ENCODE data around the gene H2AZ2. TPM values are rescaled to one million over a fixed set of nuclear protein-coding genes. Genes with fewer than 3 reads are reported as not detected.

The H2AZ2 gene
- total RNA-seq, 1 donor from 2014 or later: 105 TPM

DNA sequence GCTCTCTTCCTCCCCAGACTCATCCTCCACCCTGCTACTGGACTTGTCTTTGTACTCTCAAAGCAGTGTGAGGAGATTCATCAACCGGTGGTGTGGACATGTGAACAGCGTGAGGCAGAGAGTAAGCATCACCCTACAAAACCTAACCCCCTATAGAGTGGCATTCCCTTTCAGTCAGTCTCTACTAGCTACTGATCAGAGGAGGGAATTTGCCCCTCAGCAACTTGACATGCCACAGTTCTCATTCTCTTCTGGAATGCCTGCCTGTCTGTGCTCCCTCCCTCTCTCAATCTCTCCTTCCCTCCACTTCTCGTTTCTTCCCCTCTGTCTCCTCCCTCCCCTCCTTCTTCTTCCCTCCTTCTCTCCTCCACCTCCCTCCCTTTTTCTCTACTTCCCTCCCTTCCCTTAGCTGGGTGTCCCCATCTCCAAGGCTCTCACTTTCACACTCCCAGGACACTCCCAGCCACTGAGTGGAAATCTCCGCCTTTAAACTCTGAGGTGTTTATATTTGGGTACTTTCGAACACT, 24.6 kb downstream of the H2AZ2 start:
- Mint-ChIP-seq H3K27me3 (ENCODE audit: low read depth, unreplicated experiment) (no peaks in the 10 kb centered on the region), H3K27ac (ENCODE audit: unreplicated experiment) (no peak overlapping the region), H3K9me3 (ENCODE audit: unreplicated experiment) (no peaks in the 10 kb centered on the region), H3K36me3 (ENCODE audit: low read depth, unreplicated experiment) (peaks cover 9% of the 10 kb centered on the region), H3K4me1 (ENCODE audit: low read depth, unreplicated experiment) (peaks cover 14% of the 10 kb centered on the region), H3K4me3 (ENCODE audit: unreplicated experiment) (no peak overlapping the region)
- no peak overlapping the region for H3K4me3 ChIP-seq (ENCODE audit: insufficient read depth, low read depth, low read length)
- H4K20me1 ChIP-seq (ENCODE audit: insufficient read depth, low read length): no peaks in the 10 kb centered on the region
- no peak overlapping the region for H3K9ac ChIP-seq (ENCODE audit: low read length)
- H3K4me2 ChIP-seq (ENCODE audit: low read length): no peak overlapping the region
- H3K27me3 ChIP-seq (ENCODE audit: insufficient read depth, low read length): no peaks in the 10 kb centered on the region
- no peaks in the 10 kb centered on the region for H3K4me1 ChIP-seq (ENCODE audit: insufficient read depth, low read length)
- FAIRE-seq (no peak), DNase-seq (ENCODE audit: low read depth) (no peak)
- H2AFZ ChIP-seq (ENCODE audit: low read depth, low read length): no peak overlapping the region
- TF ChIP-seq EZH2 (IDR thresholded peaks at IDR 0.05; ENCODE audit: insufficient read depth, low read length): no peak
- TF ChIP-seq, protein P1, sequence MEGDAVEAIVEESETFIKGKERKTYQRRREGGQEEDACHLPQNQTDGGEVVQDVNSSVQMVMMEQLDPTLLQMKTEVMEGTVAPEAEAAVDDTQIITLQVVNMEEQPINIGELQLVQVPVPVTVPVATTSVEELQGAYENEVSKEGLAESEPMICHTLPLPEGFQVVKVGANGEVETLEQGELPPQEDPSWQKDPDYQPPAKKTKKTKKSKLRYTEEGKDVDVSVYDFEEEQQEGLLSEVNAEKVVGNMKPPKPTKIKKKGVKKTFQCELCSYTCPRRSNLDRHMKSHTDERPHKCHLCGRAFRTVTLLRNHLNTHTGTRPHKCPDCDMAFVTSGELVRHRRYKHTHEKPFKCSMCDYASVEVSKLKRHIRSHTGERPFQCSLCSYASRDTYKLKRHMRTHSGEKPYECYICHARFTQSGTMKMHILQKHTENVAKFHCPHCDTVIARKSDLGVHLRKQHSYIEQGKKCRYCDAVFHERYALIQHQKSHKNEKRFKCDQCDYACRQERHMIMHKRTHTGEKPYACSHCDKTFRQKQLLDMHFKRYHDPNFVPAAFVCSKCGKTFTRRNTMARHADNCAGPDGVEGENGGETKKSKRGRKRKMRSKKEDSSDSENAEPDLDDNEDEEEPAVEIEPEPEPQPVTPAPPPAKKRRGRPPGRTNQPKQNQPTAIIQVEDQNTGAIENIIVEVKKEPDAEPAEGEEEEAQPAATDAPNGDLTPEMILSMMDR (IDR thresholded peaks at IDR 0.05; ENCODE audit: insufficient read depth, low read depth, low read length): no peak
- H3K79me2 ChIP-seq (ENCODE audit: insufficient read depth, low read length): no peaks in the 10 kb centered on the region
- H3K36me3 ChIP-seq (ENCODE audit: insufficient read depth, low read length): peaks cover 4% of the 10 kb centered on the region
- no peak overlapping the region for H3K27ac ChIP-seq (ENCODE audit: low read depth, low read length)
- no peaks in the 10 kb centered on the region for H3K9me3 ChIP-seq (ENCODE audit: insufficient read depth, low read depth, low read length)

DNA sequence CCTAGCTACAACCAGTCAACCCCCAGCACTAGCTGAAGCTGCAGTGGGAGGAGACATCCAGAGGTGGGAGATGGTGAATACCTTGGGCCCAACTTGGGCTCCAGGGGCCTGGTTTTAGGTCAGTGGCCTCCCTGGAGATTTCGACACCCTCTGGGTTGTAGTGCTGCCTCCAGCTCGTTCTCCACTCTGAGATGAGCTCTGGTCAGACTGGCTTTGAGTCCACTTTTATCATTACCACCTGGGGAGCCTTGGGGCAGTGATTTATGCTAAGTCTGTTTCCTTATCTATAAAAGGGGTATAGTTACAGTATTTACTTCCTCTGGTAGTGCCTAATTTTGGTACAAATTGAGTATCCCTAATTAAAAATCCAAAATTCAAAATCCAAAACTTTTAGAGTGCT, 28.6 kb downstream of the H2AZ2 start:
- no peaks in the 10 kb centered on the region for H3K36me3 ChIP-seq (ENCODE audit: insufficient read depth, low read length)
- TF ChIP-seq, protein P1 (IDR thresholded peaks at IDR 0.05; ENCODE audit: insufficient read depth, low read depth, low read length): no peak
- TF ChIP-seq EZH2 (IDR thresholded peaks at IDR 0.05; ENCODE audit: insufficient read depth, low read length): no peak
- H3K36me3 Mint-ChIP-seq (ENCODE audit: low read depth, unreplicated experiment): peaks cover 4% of the 10 kb centered on the region
- DNase-seq (ENCODE audit: low read depth) (no peak), FAIRE-seq (no peak)
- no peak overlapping the region for H3K9ac ChIP-seq (ENCODE audit: low read length)
- H3K9me3 Mint-ChIP-seq (ENCODE audit: unreplicated experiment): no peaks in the 10 kb centered on the region
- H3K27ac Mint-ChIP-seq (ENCODE audit: unreplicated experiment): no peak overlapping the region
- no peak overlapping the region for H3K4me3 Mint-ChIP-seq (ENCODE audit: unreplicated experiment)
- no peaks in the 10 kb centered on the region for H3K9me3 ChIP-seq (ENCODE audit: insufficient read depth, low read depth, low read length)
- no peak overlapping the region for H3K4me3 ChIP-seq (ENCODE audit: insufficient read depth, low read depth, low read length)
- no peak overlapping the region for H3K4me2 ChIP-seq (ENCODE audit: low read length)
- no peaks in the 10 kb centered on the region for H3K4me1 ChIP-seq (ENCODE audit: insufficient read depth, low read length)
- no peak overlapping the region for H2AFZ ChIP-seq (ENCODE audit: low read depth, low read length)
- peaks cover 4% of the 10 kb centered on the region for H3K4me1 Mint-ChIP-seq (ENCODE audit: low read depth, unreplicated experiment)
- H3K27me3 Mint-ChIP-seq (ENCODE audit: low read depth, unreplicated experiment): no peaks in the 10 kb centered on the region
- H3K27ac ChIP-seq (ENCODE audit: low read depth, low read length): no peak overlapping the region
- no peaks in the 10 kb centered on the region for H4K20me1 ChIP-seq (ENCODE audit: insufficient read depth, low read length)
- H3K27me3 ChIP-seq (ENCODE audit: insufficient read depth, low read length): no peaks in the 10 kb centered on the region
- H3K79me2 ChIP-seq (ENCODE audit: insufficient read depth, low read length): no peaks in the 10 kb centered on the region

DNA sequence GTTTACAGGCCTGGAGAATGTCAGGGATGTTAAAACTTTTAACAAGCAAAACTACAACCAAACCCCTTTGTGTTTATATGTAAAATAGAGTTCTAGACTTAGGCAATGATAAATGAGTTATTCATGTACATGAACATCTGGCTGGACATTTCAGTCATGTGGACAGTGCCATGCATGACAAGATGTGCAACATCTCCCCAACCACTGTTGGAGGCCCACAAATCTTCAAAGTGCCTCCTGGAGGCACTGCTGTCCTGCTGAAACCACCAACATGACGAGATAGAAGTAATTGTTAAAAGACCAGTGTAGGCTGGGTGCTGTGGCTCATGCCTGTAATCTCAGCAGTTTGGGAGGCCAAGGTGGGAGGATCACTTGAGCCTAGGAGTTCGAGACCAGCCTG, 33.0 kb downstream of the H2AZ2 start:
- DNase-seq (ENCODE audit: low read depth) (no peak), FAIRE-seq (no peak)
- Mint-ChIP-seq H3K9me3 (ENCODE audit: unreplicated experiment) (no peaks in the 10 kb centered on the region), H3K36me3 (ENCODE audit: low read depth, unreplicated experiment) (no peaks in the 10 kb centered on the region), H3K4me3 (ENCODE audit: unreplicated experiment) (no peak overlapping the region), H3K27ac (ENCODE audit: unreplicated experiment) (no peak overlapping the region), H3K4me1 (ENCODE audit: low read depth, unreplicated experiment) (no peaks in the 10 kb centered on the region), H3K27me3 (ENCODE audit: low read depth, unreplicated experiment) (no peaks in the 10 kb centered on the region)
- Histone ChIP-seq H3K9ac (ENCODE audit: low read length) (no peak overlapping the region), H3K27ac (ENCODE audit: low read depth, low read length) (no peak overlapping the region), H3K4me2 (ENCODE audit: low read length) (no peak overlapping the region), H3K79me2 (ENCODE audit: insufficient read depth, low read length) (no peaks in the 10 kb centered on the region), H3K9me3 (ENCODE audit: insufficient read depth, low read depth, low read length) (no peaks in the 10 kb centered on the region), H2AFZ (ENCODE audit: low read depth, low read length) (no peak overlapping the region), H3K4me3 (ENCODE audit: insufficient read depth, low read depth, low read length) (no peak overlapping the region), H3K27me3 (ENCODE audit: insufficient read depth, low read length) (no peaks in the 10 kb centered on the region), H3K4me1 (ENCODE audit: insufficient read depth, low read length) (peaks cover 5% of the 10 kb centered on the region), H3K36me3 (ENCODE audit: insufficient read depth, low read length) (no peaks in the 10 kb centered on the region), H4K20me1 (ENCODE audit: insufficient read depth, low read length) (no peaks in the 10 kb centered on the region)
- no peak for TF ChIP-seq EZH2 (IDR thresholded peaks at IDR 0.05; ENCODE audit: insufficient read depth, low read length)
- TF ChIP-seq, protein P1 (IDR thresholded peaks at IDR 0.05; ENCODE audit: insufficient read depth, low read depth, low read length): no peak
